GM23248 (cell line): ENCODE measurements around the gene OR52K2.

Experiments used
- EZH2 ChIP-seq: fragments of 200-600 bp; sonication (generic); IDR thresholded peaks from 2 replicates; pipeline ENCODE4 v1.6.1; 2018; ENCODE audit warnings: antibody characterized with exemption, mild to moderate bottlenecking; ENCODE audit not compliant: insufficient read depth, poor library complexity, severe bottlenecking
- EZH2phosphoT487 ChIP-seq: fragments of 200-600 bp; sonication (generic); IDR thresholded peaks from 2 replicates; pipeline ENCODE4 v1.6.1; 2018; ENCODE audit warnings: antibody characterized with exemption, moderate library complexity, mild to moderate bottlenecking, low read depth; ENCODE audit not compliant: insufficient read depth

GRCh38 chr11:4493480-4493818 lies 44.4 kb downstream of the OR52K2 start:
- no peak for TF ChIP-seq EZH2phosphoT487
- TF ChIP-seq EZH2, result no peak
